Testis (tissue), 3 donors: ENCODE measurements around the gene EFCAB13. TPM values are rescaled to one million over a fixed set of nuclear protein-coding genes. Genes with fewer than 3 reads are reported as not detected.
"Not testable (repeated sequence)": the region's sequence is repeated elsewhere in the genome, so short reads cannot be mapped to it uniquely, and the experiment has no call there.

Experiments
- DNase-seq: peaks from one replicate; pipeline ENCODE4 v3.0.0-alpha.2; 2019
- H3K27ac ChIP-seq, 2 donors: fragments of 200-600 bp; sonication (generic); one replicate each; pipeline ENCODE4 v1.5.1; 2019
- H3K27me3 ChIP-seq: fragments of 200-600 bp; sonication (generic); one replicate; pipeline ENCODE4 v1.5.1; 2019
- H3K36me3 ChIP-seq: fragments of 200-600 bp; sonication (generic); one replicate; pipeline ENCODE4 v1.5.1; 2017; ENCODE audit warnings: low read depth; ENCODE audit errors: missing control alignments
- H3K4me1 ChIP-seq: fragments of 200-600 bp; sonication (generic); one replicate; pipeline ENCODE4 v1.5.1; 2019
- H3K4me3 ChIP-seq, 2 donors: fragments of 200-600 bp; sonication (generic); one replicate each; pipeline ENCODE4 v1.5.1; 2017 to 2019
- H3K9me3 ChIP-seq: fragments of 200-600 bp; sonication (generic); one replicate; pipeline ENCODE4 v1.5.1; 2017
- CTCF ChIP-seq, 3 experiments: fragments of 450-650 bp in 2 of 3; fragments of 200-600 bp in 1 of 3; sonication (generic) in 1 of 3; IDR thresholded peaks; one replicate each; pipeline ENCODE4 v1.5.1; 2016 to 2019; ENCODE audit warnings: antibody characterized with exemption in 3 of 3, mild to moderate bottlenecking in 2 of 3, moderate library complexity in 1 of 3
- POLR2A ChIP-seq: fragments of 450-650 bp; IDR thresholded peaks from one replicate; pipeline ENCODE4 v1.6.1; 2017; ENCODE audit warnings: antibody characterized with exemption, mild to moderate bottlenecking, moderate library complexity
- WGBS, 2 donors: methylation state at CpG; one replicate each; pipeline ENCODE4 v1.1.5; 2018; 5-methylcytosine and 5-hydroxymethylcytosine counted together
- intact Hi-C: fragments of 100-400 bp; cut with DNase I; formaldehyde crosslinking; loops from one replicate; pipeline ENCODE4 v1.15.1; 2023; ENCODE audit warnings: low total_unique reads
- polyA plus RNA-seq: library from polyadenylated mRNA; stranded (reverse); fragments of 350-450 nt; fragmentation: Illumina TruSeq; extraction: RNeasy Lipid Tissue Mini Kit (QIAGEN cat#74804); gene quantifications from one replicate; pipeline ENCODE4 v1.2.3, GENCODE V29; 2014; ENCODE audit warnings: low read depth, low replicate concordance; ENCODE audit not compliant: insufficient read depth
- total RNA-seq, 2 donors: library from RNA; depleted of rRNA; stranded (reverse); fragments of >200 nt; gene quantifications; one replicate each; pipeline ENCODE4 v1.2.3, GENCODE V29; 2016

Gene EFCAB13
- total and polyA plus RNA-seq, 3 donors from 2014 or later, result 22.9 to 37.7 (median 23.2) TPM

- intact Hi-C loops, result no loop called here
- Histone ChIP-seq H3K4me1 (no peaks in the 10 kb centered on the region), H3K36me3 (no peaks in the 10 kb centered on the region), H3K27ac (no peak overlapping the region), H3K9me3 (no peaks in the 10 kb centered on the region), H3K27me3 (no peaks in the 10 kb centered on the region), H3K4me3 (no peak overlapping the region)
- 95 to 98% methylated on average over 2 of the region's 2 CpGs for WGBS, 2 donors
- DNase-seq, result no peak
- TF ChIP-seq CTCF (IDR thresholded peaks at IDR 0.05), result no peak
- TF ChIP-seq POLR2A, result no peak
These were observed 104.2 kb downstream of the EFCAB13 start for GRCh38 chr17:47427985-47428384.

GRCh38 chr17:47432240-47432639, 108.5 kb downstream of the EFCAB13 start:
- intact Hi-C loops, H3K9me3 ChIP-seq, H3K36me3 ChIP-seq: not testable (repeated sequence)

GRCh38 chr17:47465165-47465564, 141.4 kb downstream of the EFCAB13 start:
- H3K9me3 ChIP-seq, result no peaks in the 10 kb centered on the region
- no peak overlapping the region for H3K27ac ChIP-seq
- no peak for DNase-seq
- intact Hi-C loops, result no loop called here
- TF ChIP-seq POLR2A, result no peak
- no peak for TF ChIP-seq CTCF (IDR thresholded peaks at IDR 0.05)
- no peaks in the 10 kb centered on the region for H3K36me3 ChIP-seq
- H3K27me3 ChIP-seq, result no peaks in the 10 kb centered on the region
- no peaks in the 10 kb centered on the region for H3K4me1 ChIP-seq
- 90 to 96% methylated on average over 3 of the region's 3 CpGs for WGBS, 2 donors
- H3K4me3 ChIP-seq, result no peak overlapping the region

More at GRCh38 chr17:47432240-47432639, 108.5 kb downstream of the EFCAB13 start:
- H3K4me1 ChIP-seq, H3K4me3 ChIP-seq, H3K27me3 ChIP-seq, DNase-seq, H3K27ac ChIP-seq: not testable (repeated sequence)
- 95 to 98% methylated on average over 9 of the region's 9 CpGs for WGBS, 2 donors

- H3K9me3 ChIP-seq, result not testable (repeated sequence)
- WGBS, 2 donors, result 90 to 94% methylated on average over 4 of the region's 4 CpGs
These were observed 143.2 kb downstream of the EFCAB13 start for GRCh38 chr17:47466976-47467375.

GRCh38 chr17:47470836-47471235, 147.1 kb downstream of the EFCAB13 start:
- intact Hi-C loops, result no loop called here
- H3K9me3 ChIP-seq, result no peaks in the 10 kb centered on the region
- H3K27ac ChIP-seq, result no peak overlapping the region
- H3K4me1 ChIP-seq, result no peaks in the 10 kb centered on the region
- H3K4me3 ChIP-seq, result no peak overlapping the region
- no peaks in the 10 kb centered on the region for H3K36me3 ChIP-seq
- no peak for TF ChIP-seq CTCF (IDR thresholded peaks at IDR 0.05)
- no peak for TF ChIP-seq POLR2A
- WGBS, 2 donors, result 90 to 91% methylated on average over 5 of the region's 5 CpGs
- no peaks in the 10 kb centered on the region for H3K27me3 ChIP-seq
- DNase-seq, result no peak

More at GRCh38 chr17:47466976-47467375, 143.2 kb downstream of the EFCAB13 start:
- DNase-seq, H3K36me3 ChIP-seq, intact Hi-C loops, H3K4me1 ChIP-seq, H3K4me3 ChIP-seq, H3K27me3 ChIP-seq, H3K27ac ChIP-seq: not testable (repeated sequence)

GRCh38 chr17:47472073-47472472, 148.3 kb downstream of the EFCAB13 start:
- H3K9me3 ChIP-seq, H3K4me1 ChIP-seq, H3K27me3 ChIP-seq, H3K36me3 ChIP-seq, H3K4me3 ChIP-seq, intact Hi-C loops, DNase-seq, H3K27ac ChIP-seq: not testable (repeated sequence)
- WGBS, 2 donors, result 93 to 95% methylated on average over 6 of the region's 6 CpGs

Other genes with a start within 250 kb of the EFCAB13 start
- 10 to 100 TPM; 74.6 to 99.8 TPM for gene CDC27, start 134.7 kb upstream of the EFCAB13 start, total RNA-seq
- 85.8 TPM for gene CDC27, start 134.7 kb upstream of the EFCAB13 start, polyA plus RNA-seq
- gene MYL4, start 114.6 kb upstream of the EFCAB13 start, total RNA-seq, result 1 to 10 TPM; 7.6 to 7.9 TPM
- 19.3 TPM for gene MYL4, start 114.6 kb upstream of the EFCAB13 start, polyA plus RNA-seq
- gene ITGB3, start 70.1 kb upstream of the EFCAB13 start, total RNA-seq, result 10 to 100 TPM in 1 of 2 donors, 1 to 10 TPM in 1; 6.9 to 10.3 TPM
- gene ITGB3, start 70.1 kb upstream of the EFCAB13 start, polyA plus RNA-seq, result 7.6 TPM
- 100 to 1,000 TPM; 104 to 108 TPM for gene NPEPPS, start 207.2 kb downstream of the EFCAB13 start, total RNA-seq
- 115 TPM for gene NPEPPS, start 207.2 kb downstream of the EFCAB13 start, polyA plus RNA-seq